Retinal pigment epithelial cell (primary cell): ENCODE results near the gene SLC25A18.

Experiments
- DNase-seq: peaks from one replicate; pipeline ENCODE4 v3.0.0-alpha.2; 2010; ENCODE audit warnings: low read depth
- H3K4me3 ChIP-seq: 2 replicates; pipeline ENCODE4 v1.5.1; 2011; ENCODE audit warnings: mild to moderate bottlenecking, low read length, control low read depth, moderate library complexity
- TF ChIP-seq, protein P1 (sequence below): conservative IDR thresholded peaks from 2 replicates; pipeline ENCODE4 v1.5.1; 2011; ENCODE audit warnings: low read depth, low read length, control low read depth, inconsistent platforms

The SLC25A18 gene

DNA sequence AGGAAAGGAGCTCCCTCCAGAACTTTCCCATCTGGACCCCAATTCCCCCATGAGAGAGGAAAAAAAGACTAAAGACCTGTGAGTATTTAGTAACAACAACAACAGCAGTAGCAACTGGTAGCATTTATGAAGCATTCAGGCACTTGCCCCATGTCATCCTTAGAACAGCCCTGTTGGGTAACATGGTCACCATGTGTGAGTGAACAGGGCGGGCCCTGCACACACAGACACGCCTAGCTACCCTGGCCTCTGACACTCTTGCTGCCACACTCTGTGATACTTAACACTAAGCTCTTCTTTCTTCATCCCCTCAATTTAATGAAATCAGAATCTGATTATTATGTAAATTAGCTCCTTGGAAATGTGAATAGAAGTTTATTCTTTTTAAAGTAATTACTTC, 26.1 kb upstream of the SLC25A18 start:
- no peak for DNase-seq
- no peak overlapping the region for H3K4me3 ChIP-seq
- TF ChIP-seq, protein P1, sequence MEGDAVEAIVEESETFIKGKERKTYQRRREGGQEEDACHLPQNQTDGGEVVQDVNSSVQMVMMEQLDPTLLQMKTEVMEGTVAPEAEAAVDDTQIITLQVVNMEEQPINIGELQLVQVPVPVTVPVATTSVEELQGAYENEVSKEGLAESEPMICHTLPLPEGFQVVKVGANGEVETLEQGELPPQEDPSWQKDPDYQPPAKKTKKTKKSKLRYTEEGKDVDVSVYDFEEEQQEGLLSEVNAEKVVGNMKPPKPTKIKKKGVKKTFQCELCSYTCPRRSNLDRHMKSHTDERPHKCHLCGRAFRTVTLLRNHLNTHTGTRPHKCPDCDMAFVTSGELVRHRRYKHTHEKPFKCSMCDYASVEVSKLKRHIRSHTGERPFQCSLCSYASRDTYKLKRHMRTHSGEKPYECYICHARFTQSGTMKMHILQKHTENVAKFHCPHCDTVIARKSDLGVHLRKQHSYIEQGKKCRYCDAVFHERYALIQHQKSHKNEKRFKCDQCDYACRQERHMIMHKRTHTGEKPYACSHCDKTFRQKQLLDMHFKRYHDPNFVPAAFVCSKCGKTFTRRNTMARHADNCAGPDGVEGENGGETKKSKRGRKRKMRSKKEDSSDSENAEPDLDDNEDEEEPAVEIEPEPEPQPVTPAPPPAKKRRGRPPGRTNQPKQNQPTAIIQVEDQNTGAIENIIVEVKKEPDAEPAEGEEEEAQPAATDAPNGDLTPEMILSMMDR: no peak

DNA sequence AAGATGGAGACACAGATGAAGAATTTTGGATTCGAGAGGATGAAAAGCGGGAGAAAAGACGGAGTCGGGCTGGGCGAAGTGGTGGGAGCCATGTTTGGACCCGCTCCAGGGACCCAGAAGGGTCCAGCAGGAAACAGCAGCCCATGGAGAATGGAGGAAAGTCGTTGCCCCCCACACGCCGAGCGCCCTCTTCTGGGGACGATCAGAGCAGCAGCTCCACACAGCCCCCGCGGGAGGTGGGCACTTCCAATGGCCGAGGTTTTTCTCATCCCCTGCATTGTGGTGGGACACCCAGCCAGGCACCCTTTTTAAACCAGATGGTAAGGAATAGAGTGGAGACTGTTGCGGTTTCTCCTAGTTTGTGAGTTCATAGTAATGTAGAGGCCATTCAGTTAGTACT, 22.8 kb upstream of the SLC25A18 start:
- H3K4me3 ChIP-seq: no peak overlapping the region
- DNase-seq: no peak
- TF ChIP-seq, protein P1: no peak

DNA sequence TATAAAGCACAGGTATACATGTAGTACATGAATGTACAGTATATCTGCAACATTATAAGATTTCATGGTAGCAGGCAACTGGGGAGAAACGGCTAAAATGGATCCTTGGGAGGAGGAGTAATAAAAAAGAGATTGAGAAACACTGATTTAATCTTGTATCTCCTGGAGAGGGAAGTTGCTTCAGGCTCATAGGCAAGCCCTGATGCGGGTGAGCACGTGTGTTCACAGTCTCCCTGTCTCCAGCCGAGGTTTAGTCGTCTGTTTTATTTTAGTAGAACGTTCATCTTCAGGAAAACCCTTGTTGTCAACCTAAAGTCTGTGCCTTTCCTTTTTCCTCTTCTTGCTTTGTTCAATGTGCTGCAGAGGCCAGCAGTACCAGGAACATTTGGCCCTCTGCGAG, 21.8 kb upstream of the SLC25A18 start:
- TF ChIP-seq, protein P1: no peak
- DNase-seq: no peak
- no peak overlapping the region for H3K4me3 ChIP-seq

DNA sequence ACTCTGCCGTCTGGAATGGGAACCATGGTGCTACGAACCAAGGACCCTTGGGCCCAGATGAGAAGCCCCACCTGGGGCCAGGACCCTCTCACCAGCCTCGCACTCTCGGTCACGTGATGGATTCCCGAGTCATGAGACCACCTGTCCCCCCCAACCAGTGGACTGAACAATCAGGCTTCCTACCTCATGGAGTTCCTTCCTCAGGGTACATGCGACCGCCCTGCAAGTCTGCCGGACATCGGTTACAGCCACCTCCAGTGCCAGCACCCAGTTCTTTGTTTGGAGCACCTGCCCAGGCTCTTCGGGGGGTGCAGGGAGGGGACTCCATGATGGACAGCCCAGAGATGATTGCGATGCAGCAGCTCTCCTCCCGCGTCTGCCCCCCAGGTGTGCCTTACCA, 20.8 kb upstream of the SLC25A18 start:
- no peak overlapping the region for H3K4me3 ChIP-seq
- TF ChIP-seq, protein P1: no peak
- no peak for DNase-seq

DNA sequence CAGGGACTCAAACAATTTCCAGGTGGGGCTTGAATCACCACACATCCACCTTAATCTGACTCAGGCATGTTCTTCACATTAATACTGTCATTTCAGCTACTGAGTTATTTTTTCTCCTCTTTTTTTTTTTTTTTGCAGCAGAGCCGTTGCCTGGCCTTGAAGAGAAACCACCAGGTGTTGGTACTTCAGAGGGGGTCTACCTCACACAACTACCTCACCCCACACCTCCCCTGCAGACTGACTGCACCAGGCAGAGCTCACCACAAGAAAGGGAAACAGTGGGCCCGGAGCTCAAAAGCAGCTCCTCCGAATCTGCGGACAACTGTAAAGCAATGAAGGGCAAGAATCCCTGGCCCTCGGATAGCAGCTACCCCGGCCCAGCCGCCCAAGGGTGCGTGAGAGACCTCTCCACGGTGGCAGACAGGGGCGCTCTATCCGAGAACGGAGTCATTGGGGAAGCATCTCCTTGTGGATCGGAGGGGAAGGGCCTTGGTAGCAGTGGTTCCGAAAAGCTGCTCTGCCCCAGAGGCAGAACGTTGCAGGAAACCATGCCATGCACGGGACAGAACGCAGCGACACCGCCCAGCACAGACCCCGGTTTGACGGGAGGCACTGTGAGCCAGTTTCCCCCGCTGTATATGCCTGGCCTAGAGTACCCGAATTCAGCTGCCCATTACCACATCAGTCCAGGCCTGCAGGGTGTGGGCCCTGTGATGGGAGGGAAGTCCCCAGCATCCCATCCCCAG, 15.1 kb upstream of the SLC25A18 start:
- DNase-seq: no peak
- H3K4me3 ChIP-seq: no peak overlapping the region
- TF ChIP-seq, protein P1: no peak

DNA sequence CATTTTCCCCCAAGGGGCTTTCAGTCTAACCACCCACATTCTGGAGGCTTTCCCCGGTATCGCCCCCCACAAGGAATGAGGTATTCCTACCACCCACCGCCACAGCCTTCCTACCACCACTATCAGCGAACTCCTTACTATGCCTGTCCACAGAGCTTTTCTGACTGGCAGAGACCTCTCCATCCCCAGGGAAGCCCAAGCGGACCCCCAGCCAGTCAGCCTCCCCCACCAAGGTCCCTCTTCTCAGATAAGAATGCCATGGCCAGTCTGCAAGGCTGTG, 14.6 kb upstream of the SLC25A18 start:
- H3K4me3 ChIP-seq: no peak overlapping the region
- DNase-seq: no peak
- TF ChIP-seq, protein P1: no peak

DNA sequence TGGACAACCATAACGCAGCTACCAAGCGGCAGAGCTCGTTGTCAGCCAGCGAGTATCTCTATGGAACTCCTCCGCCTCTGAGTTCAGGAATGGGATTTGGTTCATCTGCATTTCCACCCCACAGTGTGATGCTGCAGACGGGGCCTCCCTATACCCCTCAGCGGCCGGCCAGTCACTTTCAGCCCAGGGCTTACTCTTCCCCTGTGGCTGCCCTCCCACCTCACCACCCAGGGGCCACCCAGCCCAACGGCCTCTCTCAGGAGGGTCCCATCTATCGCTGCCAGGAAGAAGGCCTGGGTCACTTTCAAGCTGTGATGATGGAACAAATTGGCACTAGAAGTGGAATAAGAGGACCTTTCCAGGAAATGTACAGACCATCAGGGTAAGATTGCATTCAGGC, 14.1 kb upstream of the SLC25A18 start:
- DNase-seq: no peak

More for the DNA sequence above, 14.1 kb upstream of the SLC25A18 start:
- no peak overlapping the region for H3K4me3 ChIP-seq
- TF ChIP-seq, protein P1: no peak
